ENCODE results near the gene PLEKHM1.

Gene PLEKHM1

GRCh38 chr17:45403906-45404490 lies 86.5 kb downstream of the PLEKHM1 start:
- no peak for DNase-seq (ENCODE audit: low spot score)
- TF ChIP-seq, protein P1, sequence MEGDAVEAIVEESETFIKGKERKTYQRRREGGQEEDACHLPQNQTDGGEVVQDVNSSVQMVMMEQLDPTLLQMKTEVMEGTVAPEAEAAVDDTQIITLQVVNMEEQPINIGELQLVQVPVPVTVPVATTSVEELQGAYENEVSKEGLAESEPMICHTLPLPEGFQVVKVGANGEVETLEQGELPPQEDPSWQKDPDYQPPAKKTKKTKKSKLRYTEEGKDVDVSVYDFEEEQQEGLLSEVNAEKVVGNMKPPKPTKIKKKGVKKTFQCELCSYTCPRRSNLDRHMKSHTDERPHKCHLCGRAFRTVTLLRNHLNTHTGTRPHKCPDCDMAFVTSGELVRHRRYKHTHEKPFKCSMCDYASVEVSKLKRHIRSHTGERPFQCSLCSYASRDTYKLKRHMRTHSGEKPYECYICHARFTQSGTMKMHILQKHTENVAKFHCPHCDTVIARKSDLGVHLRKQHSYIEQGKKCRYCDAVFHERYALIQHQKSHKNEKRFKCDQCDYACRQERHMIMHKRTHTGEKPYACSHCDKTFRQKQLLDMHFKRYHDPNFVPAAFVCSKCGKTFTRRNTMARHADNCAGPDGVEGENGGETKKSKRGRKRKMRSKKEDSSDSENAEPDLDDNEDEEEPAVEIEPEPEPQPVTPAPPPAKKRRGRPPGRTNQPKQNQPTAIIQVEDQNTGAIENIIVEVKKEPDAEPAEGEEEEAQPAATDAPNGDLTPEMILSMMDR (IDR thresholded peaks at IDR 0.05; ENCODE audit: extremely low read depth, insufficient read depth, missing control alignments): no peak
- in situ Hi-C loops (cut with MboI; ENCODE audit: low pct_unique_long_range_greater_than_20kb, low sequenced_read_pairs, unreplicated experiment): no loop called here

DNA sequence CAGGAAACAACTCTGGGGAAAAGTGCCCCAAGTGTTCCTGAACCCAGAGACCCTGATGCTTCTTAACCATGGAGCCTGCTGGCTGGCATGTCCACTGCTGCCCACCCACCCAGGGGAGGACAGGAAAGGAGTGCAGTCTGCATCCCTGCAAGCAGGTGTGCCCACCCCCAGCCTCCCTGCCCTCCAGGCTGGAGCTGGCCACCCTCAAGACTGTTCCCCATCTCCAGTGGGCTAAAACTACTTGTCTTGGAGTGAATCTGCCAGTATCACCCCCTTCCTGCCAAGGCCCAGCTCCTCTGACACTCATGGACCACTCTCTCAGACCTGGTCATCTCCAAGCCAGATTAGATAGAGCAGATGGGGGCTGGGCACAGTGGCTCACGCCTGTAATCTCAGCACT lies 87.6 kb downstream of the PLEKHM1 start:
- TF ChIP-seq, protein P1 (IDR thresholded peaks at IDR 0.05; ENCODE audit: extremely low read depth, insufficient read depth, missing control alignments): no peak
- in situ Hi-C loops (cut with MboI; ENCODE audit: low pct_unique_long_range_greater_than_20kb, low sequenced_read_pairs, unreplicated experiment): no loop called here
- DNase-seq (ENCODE audit: low spot score): no peak

DNA sequence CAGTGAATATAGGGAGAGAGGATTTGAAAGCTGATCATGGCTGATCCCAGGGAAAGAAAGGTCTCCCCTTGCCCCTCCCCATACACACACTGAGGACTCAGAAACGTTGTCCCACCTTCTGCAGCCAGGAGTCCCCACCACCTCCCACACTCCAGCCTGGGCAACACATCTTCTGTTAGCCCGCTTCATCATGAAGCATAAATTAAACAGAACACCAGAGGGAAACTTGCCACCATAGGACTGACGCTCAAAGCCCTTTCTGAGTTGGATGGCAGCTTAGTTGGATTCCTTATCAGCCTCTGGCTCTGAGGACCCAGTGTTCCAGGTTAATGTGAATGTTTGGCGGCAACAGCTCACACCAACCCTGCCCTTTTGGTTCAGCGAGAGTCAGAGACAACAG lies 91.7 kb downstream of the PLEKHM1 start:
- TF ChIP-seq, protein P1 (IDR thresholded peaks at IDR 0.05; ENCODE audit: extremely low read depth, insufficient read depth, missing control alignments): no peak
- DNase-seq (ENCODE audit: low spot score): peak; percentile 17
- in situ Hi-C loops (cut with MboI; ENCODE audit: low pct_unique_long_range_greater_than_20kb, low sequenced_read_pairs, unreplicated experiment): no loop called here

GRCh38 chr17:45397796-45398195 lies 92.7 kb downstream of the PLEKHM1 start:
- TF ChIP-seq, protein P1 (IDR thresholded peaks at IDR 0.05; ENCODE audit: extremely low read depth, insufficient read depth, missing control alignments): no peak
- DNase-seq (ENCODE audit: low spot score): no peak
- in situ Hi-C loops (cut with MboI; ENCODE audit: low pct_unique_long_range_greater_than_20kb, low sequenced_read_pairs, unreplicated experiment): no loop called here

DNA sequence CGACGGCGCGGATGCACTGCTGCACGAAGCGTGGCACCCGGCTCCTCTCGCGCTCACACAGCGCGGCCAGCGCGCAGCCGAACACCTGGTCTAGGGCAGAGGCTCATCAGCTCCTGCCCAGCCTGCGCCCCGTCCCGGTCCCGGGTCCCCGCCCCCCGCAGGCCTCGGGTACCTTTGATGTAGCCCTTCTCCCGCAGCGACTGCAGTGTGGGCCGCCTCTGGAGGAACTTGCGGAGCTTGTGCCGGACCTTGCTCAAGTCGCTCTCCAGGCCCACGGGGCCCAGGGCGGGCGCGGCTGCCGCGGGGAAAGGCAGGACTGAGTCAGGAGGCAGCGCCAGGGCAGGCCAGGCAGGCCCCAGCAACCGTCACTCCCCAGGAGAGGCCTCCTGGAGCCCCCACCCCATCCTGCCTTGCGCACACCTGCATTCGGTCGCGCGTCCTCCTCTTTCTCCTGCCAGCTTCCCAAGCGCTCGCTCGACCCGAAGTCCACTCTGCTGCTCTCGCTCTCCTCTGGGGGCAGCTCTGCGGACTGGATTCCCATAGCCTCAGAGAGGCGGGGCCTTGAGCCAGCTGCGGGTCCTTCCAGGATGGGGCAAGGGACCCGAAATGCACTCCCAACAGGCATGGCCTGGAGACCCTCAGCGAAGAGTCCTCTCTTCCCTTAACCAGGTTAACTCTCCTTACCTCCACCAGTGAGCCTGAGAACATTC lies 93.9 kb downstream of the PLEKHM1 start:
- in situ Hi-C loops (cut with MboI; ENCODE audit: low pct_unique_long_range_greater_than_20kb, low sequenced_read_pairs, unreplicated experiment): no loop called here
- DNase-seq (ENCODE audit: low spot score): no peak
- TF ChIP-seq, protein P1 (IDR thresholded peaks at IDR 0.05; ENCODE audit: extremely low read depth, insufficient read depth, missing control alignments): no peak

- no peak for DNase-seq (ENCODE audit: low spot score)
- in situ Hi-C loops (cut with MboI; ENCODE audit: low pct_unique_long_range_greater_than_20kb, low sequenced_read_pairs, unreplicated experiment): no loop called here
- TF ChIP-seq, protein P1 (IDR thresholded peaks at IDR 0.05; ENCODE audit: extremely low read depth, insufficient read depth, missing control alignments): no peak
Observed at GRCh38 chr17:45395569-45396415, 94.7 kb downstream of the PLEKHM1 start.
